ENCODE results near the gene ARMC9.

- TF ChIP-seq POLR2AphosphoS5 (IDR thresholded peaks at IDR 0.05; ENCODE audit: low read depth, low read length): no peak
- TF ChIP-seq REST (IDR thresholded peaks at IDR 0.05; ENCODE audit: insufficient read depth in 1 of 2, low read depth in 2 of 2, low read length in 2 of 2): no peak
- no peak for TF ChIP-seq TAF1 (IDR thresholded peaks at IDR 0.05; ENCODE audit: borderline replicate concordance, insufficient read depth, low read length)
Measured at GRCh38 chr2:231218366-231218765, 19.9 kb downstream of the ARMC9 start.

Measured in PFSK-1 (cell line).